Activated naive CD4-positive, alpha-beta T cell treated with anti-CD3 and anti-CD28 coated beads for 36 hours (primary cell): Measurements from ENCODE around the gene ERC2. TPM values are rescaled to one million over a fixed set of nuclear protein-coding genes. Genes with fewer than 3 reads are reported as not detected.
"Not testable (repeated sequence)": the region's sequence is repeated elsewhere in the genome, so short reads cannot be mapped to it uniquely, and the experiment has no call there.

ENCODE experiments used
- CTCF ChIA-PET: fragments of 350-600 bp; sonication (Branson Sonifier 250); formaldehyde crosslinking; loops from one replicate; lab custom pipeline; 2021; ENCODE audit warnings: antibody characterized with exemption; lab: Charles Lee
- DNase-seq: peaks from one replicate; pipeline ENCODE4 v3.0.0-alpha.2; 2020
- H3K27ac Mint-ChIP-seq: one replicate; pipeline ENCODE4 v1.8.0; 2021; ENCODE audit warnings: mild to moderate bottlenecking, mixed read lengths
- H3K27me3 Mint-ChIP-seq: one replicate; pipeline ENCODE4 v1.8.0; 2021; ENCODE audit warnings: low read depth, mixed read lengths
- H3K36me3 Mint-ChIP-seq: one replicate; pipeline ENCODE4 v1.8.0; 2021; ENCODE audit warnings: low read depth, mixed read lengths
- H3K4me1 Mint-ChIP-seq: one replicate; pipeline ENCODE4 v1.8.0; 2021; ENCODE audit warnings: low read depth, mixed read lengths
- H3K4me3 Mint-ChIP-seq: one replicate; pipeline ENCODE4 v1.8.0; 2021; ENCODE audit warnings: mild to moderate bottlenecking, moderate library complexity, mixed read lengths
- H3K9me3 Mint-ChIP-seq: one replicate; pipeline ENCODE4 v1.8.0; 2021; ENCODE audit warnings: mixed read lengths
- intact Hi-C: fragments of 100-400 bp; cut with micrococcal nuclease; formaldehyde crosslinking; loops from one replicate; pipeline ENCODE4 v1.15.1; 2023
- total RNA-seq, 2 experiments: library from RNA; stranded (reverse); gene quantifications; one replicate each; pipeline ENCODE4 v1.2.3, GENCODE V29; 2021

The ERC2 gene
- total RNA-seq, 2 experiments from 2014 or later, result 0.12 TPM; not detected in 1

GRCh38 chr3:55512571-55513343 is 955.5 kb downstream of the ERC2 start:
- no peaks in the 10 kb centered on the region for H3K36me3 Mint-ChIP-seq
- no peak overlapping the region for H3K27ac Mint-ChIP-seq
- intact Hi-C loops, result no loop called here
- no peak overlapping the region for H3K4me3 Mint-ChIP-seq
- H3K27me3 Mint-ChIP-seq, result no peaks in the 10 kb centered on the region
- DNase-seq, result no peak
- no peaks in the 10 kb centered on the region for H3K9me3 Mint-ChIP-seq
- H3K4me1 Mint-ChIP-seq, result no peaks in the 10 kb centered on the region
- CTCF ChIA-PET, result no interaction called here

- Mint-ChIP-seq H3K27me3 (peaks cover 3% of the 10 kb centered on the region), H3K4me1 (no peaks in the 10 kb centered on the region), H3K4me3 (no peak overlapping the region), H3K36me3 (no peaks in the 10 kb centered on the region), H3K27ac (no peak overlapping the region), H3K9me3 (no peaks in the 10 kb centered on the region)
- CTCF ChIA-PET, result no interaction called here
- DNase-seq, result no peak
- intact Hi-C loops, result no loop called here
Measured at GRCh38 chr3:55511895-55512570, 956.2 kb downstream of the ERC2 start.

GRCh38 chr3:55508335-55508734 is 959.9 kb downstream of the ERC2 start:
- intact Hi-C loops, result no loop called here
- Mint-ChIP-seq H3K4me3 (no peak overlapping the region), H3K36me3 (no peaks in the 10 kb centered on the region), H3K4me1 (no peaks in the 10 kb centered on the region), H3K9me3 (no peaks in the 10 kb centered on the region), H3K27ac (no peak overlapping the region), H3K27me3 (peaks cover 3% of the 10 kb centered on the region)
- no peak for DNase-seq
- CTCF ChIA-PET, result no interaction called here

- DNase-seq, result no peak
- intact Hi-C loops, result no loop called here
- H3K27me3 Mint-ChIP-seq, result peaks cover 3% of the 10 kb centered on the region
- no peaks in the 10 kb centered on the region for H3K9me3 Mint-ChIP-seq
- no peak overlapping the region for H3K27ac Mint-ChIP-seq
- H3K36me3 Mint-ChIP-seq, result no peaks in the 10 kb centered on the region
- no peaks in the 10 kb centered on the region for H3K4me1 Mint-ChIP-seq
- H3K4me3 Mint-ChIP-seq, result no peak overlapping the region
- CTCF ChIA-PET, result no interaction called here
Measured at GRCh38 chr3:55507808-55508207, 960.5 kb downstream of the ERC2 start.

GRCh38 chr3:55505776-55506175 is 962.5 kb downstream of the ERC2 start:
- no peak overlapping the region for H3K4me3 Mint-ChIP-seq
- intact Hi-C loops, result no loop called here
- peaks cover 3% of the 10 kb centered on the region for H3K27me3 Mint-ChIP-seq
- H3K9me3 Mint-ChIP-seq, result no peaks in the 10 kb centered on the region
- DNase-seq, result no peak
- no peaks in the 10 kb centered on the region for H3K4me1 Mint-ChIP-seq
- CTCF ChIA-PET, result no interaction called here
- no peaks in the 10 kb centered on the region for H3K36me3 Mint-ChIP-seq
- H3K27ac Mint-ChIP-seq, result no peak overlapping the region

- intact Hi-C loops, CTCF ChIA-PET, H3K4me3 Mint-ChIP-seq, H3K4me1 Mint-ChIP-seq, H3K27me3 Mint-ChIP-seq, H3K36me3 Mint-ChIP-seq, DNase-seq, H3K27ac Mint-ChIP-seq, H3K9me3 Mint-ChIP-seq: not testable (repeated sequence)
Measured at GRCh38 chr3:55505102-55505501, 963.2 kb downstream of the ERC2 start.

GRCh38 chr3:55501905-55502304 is 966.4 kb downstream of the ERC2 start:
- no peak for DNase-seq
- H3K27me3 Mint-ChIP-seq, result peaks cover 2% of the 10 kb centered on the region
- intact Hi-C loops, result no loop called here
- H3K9me3 Mint-ChIP-seq, result no peaks in the 10 kb centered on the region
- no peaks in the 10 kb centered on the region for H3K4me1 Mint-ChIP-seq
- H3K27ac Mint-ChIP-seq, result no peak overlapping the region
- CTCF ChIA-PET, result no interaction called here
- H3K4me3 Mint-ChIP-seq, result no peak overlapping the region
- no peaks in the 10 kb centered on the region for H3K36me3 Mint-ChIP-seq

- H3K27me3 Mint-ChIP-seq, result peaks cover 3% of the 10 kb centered on the region
- H3K36me3 Mint-ChIP-seq, result no peaks in the 10 kb centered on the region
- CTCF ChIA-PET, result no interaction called here
- H3K27ac Mint-ChIP-seq, result no peak overlapping the region
- intact Hi-C loops, result no loop called here
- DNase-seq, result no peak
- H3K4me1 Mint-ChIP-seq, result no peaks in the 10 kb centered on the region
- no peak overlapping the region for H3K4me3 Mint-ChIP-seq
- peaks cover 2% of the 10 kb centered on the region for H3K9me3 Mint-ChIP-seq
Measured at GRCh38 chr3:55500555-55501330, 967.5 kb downstream of the ERC2 start.

GRCh38 chr3:55498520-55498919 is 969.7 kb downstream of the ERC2 start:
- peaks cover 5% of the 10 kb centered on the region for H3K27me3 Mint-ChIP-seq
- H3K4me3 Mint-ChIP-seq, result no peak overlapping the region
- peaks cover 4% of the 10 kb centered on the region for H3K9me3 Mint-ChIP-seq
- H3K36me3 Mint-ChIP-seq, result no peaks in the 10 kb centered on the region
- H3K27ac Mint-ChIP-seq, result no peak overlapping the region
- no peaks in the 10 kb centered on the region for H3K4me1 Mint-ChIP-seq
- DNase-seq, result no peak
- intact Hi-C loops, result no loop called here
- CTCF ChIA-PET, result no interaction called here

GRCh38 chr3:55497250-55497649 is 971.0 kb downstream of the ERC2 start:
- Mint-ChIP-seq H3K9me3 (peaks cover 4% of the 10 kb centered on the region), H3K36me3 (no peaks in the 10 kb centered on the region), H3K27ac (no peak overlapping the region), H3K27me3 (peaks cover 5% of the 10 kb centered on the region), H3K4me3 (no peak overlapping the region), H3K4me1 (no peaks in the 10 kb centered on the region)
- CTCF ChIA-PET, result no interaction called here
- DNase-seq, result no peak
- intact Hi-C loops, result no loop called here

- Mint-ChIP-seq H3K27me3 (peaks cover 14% of the 10 kb centered on the region), H3K4me3 (no peak overlapping the region), H3K36me3 (no peaks in the 10 kb centered on the region), H3K27ac (no peak overlapping the region), H3K4me1 (no peaks in the 10 kb centered on the region), H3K9me3 (peaks cover 4% of the 10 kb centered on the region)
- DNase-seq, result no peak
- intact Hi-C loops, result no loop called here
- CTCF ChIA-PET, result no interaction called here
Measured at GRCh38 chr3:55494976-55495375, 973.3 kb downstream of the ERC2 start.

GRCh38 chr3:55492976-55493375 is 975.3 kb downstream of the ERC2 start:
- Mint-ChIP-seq H3K27ac (no peak overlapping the region), H3K4me3 (no peak overlapping the region), H3K9me3 (peaks cover 4% of the 10 kb centered on the region), H3K4me1 (peaks cover 5% of the 10 kb centered on the region), H3K27me3 (peaks cover 29% of the 10 kb centered on the region), H3K36me3 (no peaks in the 10 kb centered on the region)
- CTCF ChIA-PET, result no interaction called here
- intact Hi-C loops, result no loop called here
- DNase-seq, result no peak
